NCI-H524 (cell line): ENCODE measurements around the gene PPP1R14B.
A peak's percentile ranks its signal among the peaks of the same experiment; 100 is the strongest.

Source experiments
- DNase-seq, 2 experiments: peaks; one replicate each; lab custom pipeline; 2025; lab: John Stamatoyannopoulos, UW

The PPP1R14B gene

GRCh38 chr11:64210301-64211020 lies 36.3 kb downstream of the PPP1R14B start:
- peak in 1 of 2 experiments; percentile 47 for DNase-seq

- no peak for DNase-seq
These were observed 37.2 kb downstream of the PPP1R14B start for GRCh38 chr11:64209563-64209843.

GRCh38 chr11:64208796-64209562 lies 37.8 kb downstream of the PPP1R14B start:
- no peak for DNase-seq

- DNase-seq: no peak
These were observed 38.5 kb downstream of the PPP1R14B start for GRCh38 chr11:64208086-64208795.

GRCh38 chr11:64207256-64208085 lies 39.3 kb downstream of the PPP1R14B start:
- no peak for DNase-seq

- DNase-seq: no peak
These were observed 40.1 kb downstream of the PPP1R14B start, which contains the start of gene FERMT3 for GRCh38 chr11:64206457-64207255. Gene FERMT3 (plus strand): TSS chr11:64206721. CDS start chr11:64207365, 644 bp downstream.

- peak; percentile 87 to 96 for DNase-seq
These were observed 42.2 kb downstream of the PPP1R14B start for GRCh38 chr11:64204464-64204989.

GRCh38 chr11:64204080-64204440 lies 42.7 kb downstream of the PPP1R14B start:
- no peak for DNase-seq

GRCh38 chr11:64203421-64204079 lies 43.2 kb downstream of the PPP1R14B start:
- no peak for DNase-seq

GRCh38 chr11:64202992-64203391 lies 43.8 kb downstream of the PPP1R14B start:
- no peak for DNase-seq

- no peak for DNase-seq
These were observed 45.2 kb downstream of the PPP1R14B start for GRCh38 chr11:64201543-64201942.

- no peak for DNase-seq
These were observed 48.2 kb downstream of the PPP1R14B start for GRCh38 chr11:64198511-64198910.

- no peak for DNase-seq
These were observed 50.1 kb downstream of the PPP1R14B start for GRCh38 chr11:64196626-64197025.
